GM19193 (cell line): Measurements from ENCODE around the gene RFX3.

Experiments
- POLR2A ChIP-seq: IDR thresholded peaks from 4 replicates; pipeline ENCODE4 v1.6.1; 2011; ENCODE audit not compliant: insufficient read depth, insufficient read length; ENCODE audit errors: extremely low read depth

Gene RFX3

GRCh38 chr9:3240656-3241268 lies 285.0 kb downstream of the RFX3 start:
- no peak for TF ChIP-seq POLR2A

- no peak for TF ChIP-seq POLR2A
These were observed 286.6 kb downstream of the RFX3 start for GRCh38 chr9:3239240-3239639.

- TF ChIP-seq POLR2A = no peak
These were observed 287.6 kb downstream of the RFX3 start for GRCh38 chr9:3238236-3238635.

- no peak for TF ChIP-seq POLR2A
These were observed 288.7 kb downstream of the RFX3 start for GRCh38 chr9:3237121-3237520.

GRCh38 chr9:3235497-3235896 lies 290.3 kb downstream of the RFX3 start:
- TF ChIP-seq POLR2A = no peak

- TF ChIP-seq POLR2A = no peak
These were observed 300.9 kb downstream of the RFX3 start for GRCh38 chr9:3224931-3225330.

GRCh38 chr9:3215658-3216057 lies 310.1 kb downstream of the RFX3 start:
- no peak for TF ChIP-seq POLR2A

- TF ChIP-seq POLR2A = no peak
These were observed 311.1 kb downstream of the RFX3 start for GRCh38 chr9:3214741-3215140.

- TF ChIP-seq POLR2A = no peak
These were observed 320.2 kb downstream of the RFX3 start for GRCh38 chr9:3205421-3206095.

- TF ChIP-seq POLR2A = no peak
These were observed 325.4 kb downstream of the RFX3 start for GRCh38 chr9:3200331-3200774.

GRCh38 chr9:3193791-3194190 lies 332.0 kb downstream of the RFX3 start:
- TF ChIP-seq POLR2A = no peak

GRCh38 chr9:3191715-3192114 lies 334.1 kb downstream of the RFX3 start:
- no peak for TF ChIP-seq POLR2A

- TF ChIP-seq POLR2A = no peak
These were observed 336.5 kb downstream of the RFX3 start for GRCh38 chr9:3189113-3189861.

GRCh38 chr9:3186751-3187150 lies 339.1 kb downstream of the RFX3 start:
- TF ChIP-seq POLR2A = no peak

GRCh38 chr9:3181049-3181953 lies 344.5 kb downstream of the RFX3 start:
- no peak for TF ChIP-seq POLR2A

GRCh38 chr9:3180696-3181048 lies 345.1 kb downstream of the RFX3 start:
- TF ChIP-seq POLR2A = no peak

- TF ChIP-seq POLR2A = no peak
These were observed 346.1 kb downstream of the RFX3 start for GRCh38 chr9:3179711-3180110.
